Upper lobe of left lung (tissue), 4 donors: ENCODE measurements around the gene ZNF443.

Experiments used
- CTCF ChIP-seq, 6 experiments: fragments of 450-650 bp in 4 of 6; fragments of 200-600 bp in 2 of 6; sonication (generic) in 2 of 6; IDR thresholded peaks; one replicate each; pipeline ENCODE4 v1.5.1; 2016 to 2019; ENCODE audit warnings: antibody characterized with exemption in 6 of 6
- POLR2A ChIP-seq, 4 donors: fragments of 450-650 bp; IDR thresholded peaks; one replicate each; pipeline ENCODE4 v1.5.1; 2016 to 2017; ENCODE audit warnings: antibody characterized with exemption in 4 of 4, mild to moderate bottlenecking in 2 of 4

- TF ChIP-seq CTCF (IDR thresholded peaks at IDR 0.05) (no peak), POLR2A (IDR thresholded peaks at IDR 0.05) (no peak)
Measured at GRCh38 chr19:12425236-12425887, 15.5 kb downstream of the ZNF443 start.
